Endothelial cell of umbilical vein (primary cell): ENCODE data around the gene MAP4K4.

Source experiments
- CTCF ChIP-seq, 2 donors: IDR thresholded peaks; 1 replicate in 1 of 2; 2 replicates in 1 of 2; pipeline ENCODE4 v1.5.1; 2011; ENCODE audit warnings: low read length in 2 of 2, mild to moderate bottlenecking in 2 of 2, moderate library complexity in 2 of 2, control low read depth in 1 of 2, inconsistent platforms in 1 of 2, low read depth in 1 of 2; ENCODE audit not compliant: insufficient read depth in 1 of 2; ENCODE audit errors: extremely low read depth in 1 of 2
- EZH2 ChIP-seq: IDR thresholded peaks from 2 replicates; pipeline ENCODE4 v1.6.1; 2012; ENCODE audit warnings: borderline replicate concordance, low read depth, mild to moderate bottlenecking, moderate library complexity, low read length, inconsistent platforms; ENCODE audit not compliant: severe bottlenecking
- POLR2A ChIP-seq: IDR thresholded peaks from 2 replicates; pipeline ENCODE4 v1.6.1; 2012; ENCODE audit warnings: low read depth, mild to moderate bottlenecking, control low read depth, low read length

- TF ChIP-seq POLR2A (no peak), CTCF (IDR thresholded peaks at IDR 0.05; ENCODE audit: extremely low read depth in 1 of 2, insufficient read depth in 1 of 2, low read depth in 1 of 2, low read length in 2 of 2) (peak; percentile 33 to 53), EZH2 (no peak)
Observed at GRCh38 chr2:101883860-101884259, 186.4 kb downstream of the MAP4K4 start.
